GM13976 (cell line): ENCODE measurements around the gene CNTD1.
A peak's percentile ranks its signal among the peaks of the same experiment; 100 is the strongest.

Source experiments
- DNase-seq: peaks from one replicate; pipeline ENCODE4 v3.0.0; 2012; ENCODE audit warnings: low spot score
- CTCF ChIP-seq: IDR thresholded peaks from 2 replicates; pipeline ENCODE4 v1.5.1; 2012; ENCODE audit warnings: borderline replicate concordance, mild to moderate bottlenecking; ENCODE audit not compliant: insufficient read depth; ENCODE audit errors: extremely low read depth, missing control alignments, control extremely low read depth
- in situ Hi-C: fragments of 300-500 bp; cut with MboI; formaldehyde crosslinking; loops from one replicate; pipeline ENCODE4 v1.12.0; 2022; ENCODE audit warnings: low sequenced_read_pairs, mixed read lengths, inconsistent platforms; ENCODE audit not compliant: unreplicated experiment

The CNTD1 gene

GRCh38 chr17:42809250-42809649 lies 10.6 kb downstream of the CNTD1 start:
- in situ Hi-C loops = no loop called here
- no peak for DNase-seq
- TF ChIP-seq CTCF = no peak

GRCh38 chr17:42814633-42815399 lies 16.2 kb downstream of the CNTD1 start:
- in situ Hi-C loops = no loop called here
- no peak for TF ChIP-seq CTCF
- DNase-seq = no peak

GRCh38 chr17:42817866-42818265 lies 19.2 kb downstream of the CNTD1 start:
- in situ Hi-C loops = no loop called here

GRCh38 chr17:42818379-42818778 lies 19.7 kb downstream of the CNTD1 start:
- TF ChIP-seq CTCF = no peak
- in situ Hi-C loops = no loop called here
- DNase-seq = no peak

More at GRCh38 chr17:42817866-42818265, 19.2 kb downstream of the CNTD1 start:
- no peak for TF ChIP-seq CTCF
- no peak for DNase-seq

GRCh38 chr17:42819939-42820535 lies 21.4 kb downstream of the CNTD1 start:
- peak; percentile 69 for TF ChIP-seq CTCF
- DNase-seq = peak; percentile 71
- in situ Hi-C loops = no loop called here

GRCh38 chr17:42821176-42821575 lies 22.5 kb downstream of the CNTD1 start:
- DNase-seq = no peak
- no peak for TF ChIP-seq CTCF
- in situ Hi-C loops = no loop called here
